DMS 273 (cell line): ENCODE data around the gene SLC1A4.
"Not testable (repeated sequence)": the region's sequence is repeated elsewhere in the genome, so short reads cannot be mapped to it uniquely, and the experiment has no call there.

Source experiments
- DNase-seq: peaks from one replicate; lab custom pipeline; 2025; ENCODE audit not compliant: unreplicated experiment; lab: John Stamatoyannopoulos, UW

The SLC1A4 gene

DNA sequence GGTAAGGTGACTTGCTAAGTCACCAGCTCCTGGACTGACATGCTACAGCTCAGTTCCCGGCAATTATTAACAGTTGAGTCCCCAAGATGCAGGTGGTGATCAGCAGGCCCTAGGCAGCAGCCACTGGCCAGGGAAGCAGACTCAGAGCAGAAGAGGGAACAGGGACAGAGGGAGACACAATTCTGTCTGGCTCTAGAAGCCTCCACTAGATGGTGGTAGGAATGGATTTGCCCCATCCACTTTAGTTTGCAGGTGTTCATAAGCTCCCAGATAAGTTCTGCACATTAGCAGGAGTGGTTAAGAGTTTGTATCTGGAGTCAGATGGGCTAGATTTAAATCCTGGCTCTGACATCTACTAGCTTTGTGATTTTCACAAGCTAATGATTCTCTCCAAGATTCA, 25.5 kb upstream of the SLC1A4 start:
- no peak for DNase-seq

DNA sequence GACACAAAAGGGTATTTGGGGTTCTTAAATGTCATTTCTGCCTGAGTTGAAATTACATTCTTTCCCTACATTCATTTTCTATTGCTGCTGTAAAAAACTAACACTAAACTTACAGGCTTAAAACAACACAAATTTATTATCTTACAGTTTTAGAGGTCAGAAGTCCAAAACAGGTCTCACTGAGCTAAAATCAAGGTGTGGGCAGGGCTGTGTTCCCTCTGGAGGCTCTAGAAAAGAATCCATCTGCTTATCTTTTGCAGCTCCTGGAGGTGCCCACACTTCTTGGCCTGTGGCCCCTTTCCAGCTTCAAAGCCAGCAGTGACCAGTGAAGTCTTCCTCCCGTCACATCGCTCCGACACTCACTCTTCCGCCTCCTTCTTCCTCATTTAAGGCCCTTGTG, 23.2 kb upstream of the SLC1A4 start:
- DNase-seq, result no peak

DNA sequence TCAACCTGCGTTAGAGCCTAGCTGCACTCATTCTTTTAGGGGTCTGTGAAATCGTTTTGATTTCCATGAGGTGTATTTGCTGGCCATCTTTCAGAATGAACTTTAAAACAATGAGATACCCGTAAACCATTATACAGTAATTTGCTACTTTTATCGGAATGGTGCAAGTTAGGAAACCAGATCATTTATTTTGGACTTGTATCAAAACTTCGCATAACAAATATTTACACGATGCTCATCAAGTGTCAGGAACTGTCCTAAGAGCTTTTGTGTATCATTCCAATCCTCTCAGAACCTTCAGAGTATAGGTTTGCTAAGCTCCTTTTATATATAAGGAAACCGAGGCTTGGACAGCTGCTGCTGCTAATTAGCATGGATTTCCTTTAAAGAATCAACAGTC, 22.4 kb upstream of the SLC1A4 start:
- DNase-seq, result no peak

DNA sequence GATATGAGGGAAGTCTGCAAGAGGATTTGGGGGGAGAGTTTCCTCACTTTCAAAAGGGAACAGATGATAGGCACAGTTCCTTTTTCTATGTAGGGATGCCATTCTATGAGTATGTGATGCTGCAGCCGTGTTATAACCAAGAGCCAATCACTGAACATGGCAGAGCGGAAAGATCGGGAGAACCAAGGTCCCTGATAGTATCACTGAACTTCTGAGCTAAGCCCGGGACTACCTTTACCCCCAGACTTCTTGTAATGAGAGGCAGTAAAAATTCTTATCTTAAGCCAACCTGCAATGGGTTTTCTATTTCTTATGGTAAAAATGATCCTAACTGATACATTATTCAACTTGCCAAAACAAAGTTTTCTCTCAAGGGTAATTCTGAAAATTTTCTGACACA, 21.6 kb upstream of the SLC1A4 start:
- no peak for DNase-seq

DNA sequence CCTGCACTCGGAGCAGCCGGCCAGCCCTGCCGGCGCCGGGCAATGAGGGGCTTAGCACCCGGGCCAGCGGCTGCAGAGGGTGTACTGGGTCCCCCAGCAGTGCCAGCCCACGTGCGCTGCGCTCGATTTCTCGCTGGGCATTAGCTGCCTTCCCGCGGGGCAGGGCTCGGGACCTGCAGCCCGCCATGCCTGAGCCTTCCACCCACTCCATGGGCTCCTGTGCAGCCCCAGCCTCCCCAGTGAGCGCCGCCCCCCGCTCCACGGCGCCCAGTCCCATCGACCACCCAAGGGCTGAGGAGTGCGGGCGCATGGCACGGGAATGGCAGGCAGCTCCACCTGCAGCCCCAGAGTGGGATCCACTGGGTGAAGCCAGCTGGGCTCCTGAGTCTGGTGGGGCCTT, 20.1 kb upstream of the SLC1A4 start:
- DNase-seq, result not testable (repeated sequence)

DNA sequence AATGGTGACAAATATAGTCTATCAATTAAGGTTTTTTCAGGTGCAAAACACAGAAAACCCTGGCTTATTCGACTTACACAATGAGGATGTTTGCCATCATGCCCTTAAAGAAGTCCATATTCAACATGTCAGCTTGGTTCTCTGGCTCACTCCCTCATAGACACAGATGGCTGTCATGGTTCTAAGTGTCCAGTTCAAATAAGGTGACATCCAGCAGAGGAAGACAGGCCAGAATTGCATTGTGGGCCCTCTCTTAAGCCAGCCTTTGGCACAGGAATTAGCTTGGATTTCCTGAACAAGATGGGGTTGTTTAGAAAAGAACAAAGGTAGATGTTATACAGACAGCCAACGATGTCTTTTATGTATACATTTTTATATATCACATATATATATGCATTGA, 18.7 kb upstream of the SLC1A4 start:
- DNase-seq, result no peak

DNA sequence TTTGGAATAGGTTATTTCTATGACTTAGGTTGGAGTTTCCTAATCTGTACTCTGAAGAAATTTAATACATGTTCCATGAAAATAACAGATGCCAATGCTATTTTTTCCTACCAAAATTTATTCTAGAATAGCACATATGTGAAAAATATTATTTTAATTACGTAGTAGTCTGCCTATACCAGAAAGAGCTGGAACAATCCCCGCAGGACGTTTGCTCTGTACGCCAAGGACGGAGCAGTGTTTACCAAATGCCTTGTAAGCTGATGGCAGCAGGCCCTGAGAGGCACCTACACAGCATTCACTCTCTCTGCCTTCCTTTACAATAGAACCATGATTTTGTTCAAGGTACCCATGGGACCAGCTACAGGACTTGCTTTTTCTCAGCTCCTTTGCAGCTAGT, 16.8 kb upstream of the SLC1A4 start:
- no peak for DNase-seq

DNA sequence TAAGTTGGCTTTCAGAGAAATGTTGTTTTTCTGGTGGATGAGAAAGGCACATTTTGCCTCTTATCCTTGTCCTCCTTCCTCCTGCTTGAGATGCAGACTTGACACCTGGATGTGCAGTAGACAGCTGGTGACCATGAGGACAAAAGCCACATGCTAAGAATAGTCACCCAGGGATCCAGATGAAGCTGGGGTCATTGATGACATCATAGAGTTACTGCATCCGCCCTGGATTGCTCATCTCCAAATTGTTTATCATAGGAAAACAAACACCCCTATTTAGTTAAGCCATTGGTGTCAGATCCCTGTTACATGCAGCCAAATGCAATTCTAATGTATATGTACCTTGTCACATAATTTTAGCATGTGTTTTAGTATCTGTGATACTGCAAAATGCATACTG, 16.3 kb upstream of the SLC1A4 start:
- no peak for DNase-seq

DNA sequence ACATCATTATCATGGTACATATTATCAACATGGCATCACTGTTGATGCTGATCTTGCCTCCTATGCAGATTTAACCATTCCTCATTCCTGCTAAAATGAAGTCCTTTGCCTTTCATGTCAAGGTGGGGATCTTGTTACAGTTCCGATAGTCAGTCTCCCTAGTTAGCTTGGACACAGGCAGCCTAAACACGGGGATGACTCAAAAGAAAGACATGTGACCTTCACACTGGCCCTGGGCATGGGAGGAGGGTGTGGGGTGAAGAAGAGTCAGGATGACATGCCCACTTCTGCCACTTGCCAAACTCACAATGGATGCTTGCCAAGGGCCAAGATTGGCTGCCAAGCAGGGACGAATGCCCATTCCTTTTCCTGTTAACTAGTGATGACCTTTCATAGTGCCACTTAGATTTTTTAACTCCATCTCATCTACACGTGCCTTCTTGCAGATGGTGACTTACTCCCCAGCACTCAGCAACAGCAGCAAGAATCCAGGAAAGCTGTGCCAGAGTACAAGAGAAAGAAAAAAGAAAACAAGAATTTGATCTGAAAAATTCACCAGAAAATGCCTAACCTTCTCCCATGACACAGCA, 13.9 kb upstream of the SLC1A4 start:
- peak; percentile 14 for DNase-seq

DNA sequence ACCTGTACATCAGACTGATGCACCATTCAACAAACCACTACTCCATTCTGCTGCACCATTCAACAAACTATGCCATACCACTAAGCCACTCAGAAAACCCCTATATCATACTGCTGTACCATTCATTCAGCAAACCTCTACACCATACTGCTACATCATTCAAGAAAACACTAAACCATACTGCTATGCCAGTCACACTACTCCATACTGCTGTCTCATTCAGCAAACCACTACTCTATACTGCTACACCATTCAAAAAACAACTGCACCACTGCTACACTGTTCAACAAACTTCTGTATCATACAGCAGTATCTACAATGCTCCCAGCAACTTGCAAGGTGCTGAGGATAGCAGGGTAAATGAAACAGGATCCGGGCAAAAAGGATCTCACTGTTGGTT, 12.9 kb upstream of the SLC1A4 start:
- DNase-seq, result no peak

DNA sequence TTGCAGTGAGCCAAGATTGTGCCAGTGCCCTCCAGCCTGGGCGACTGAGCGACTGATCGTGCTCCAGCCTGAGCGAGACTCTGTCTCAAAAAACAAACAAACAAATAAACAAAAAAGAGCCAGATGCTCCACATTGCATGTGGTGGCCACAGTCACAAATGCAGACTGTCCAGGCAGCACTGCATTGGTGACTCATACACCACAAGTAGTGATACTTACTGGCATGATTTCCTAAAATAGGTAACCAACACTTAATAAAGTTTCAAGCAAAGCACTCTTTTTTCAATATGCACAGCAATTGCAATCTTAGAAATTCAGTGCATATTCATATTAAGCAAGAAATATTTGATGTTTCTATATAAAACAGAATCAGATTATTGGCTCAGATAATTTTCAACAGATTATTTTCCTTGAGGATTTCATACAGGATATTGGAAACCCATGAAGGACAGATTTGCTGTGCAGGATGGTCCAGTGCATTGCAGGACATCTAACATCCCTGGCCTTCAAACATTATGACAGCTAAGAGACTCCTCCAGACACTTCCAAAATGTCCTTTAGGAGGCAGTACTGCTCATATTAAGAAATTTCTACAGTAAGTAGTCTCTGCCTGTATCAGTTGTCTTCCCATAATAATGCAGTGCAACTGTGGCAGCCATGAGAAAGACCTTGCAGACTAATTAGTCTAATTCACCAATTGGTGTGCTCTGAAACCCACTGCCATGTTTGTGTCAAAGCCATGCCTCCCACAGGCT, 10.5 kb upstream of the SLC1A4 start:
- DNase-seq, result peak; percentile 16

DNA sequence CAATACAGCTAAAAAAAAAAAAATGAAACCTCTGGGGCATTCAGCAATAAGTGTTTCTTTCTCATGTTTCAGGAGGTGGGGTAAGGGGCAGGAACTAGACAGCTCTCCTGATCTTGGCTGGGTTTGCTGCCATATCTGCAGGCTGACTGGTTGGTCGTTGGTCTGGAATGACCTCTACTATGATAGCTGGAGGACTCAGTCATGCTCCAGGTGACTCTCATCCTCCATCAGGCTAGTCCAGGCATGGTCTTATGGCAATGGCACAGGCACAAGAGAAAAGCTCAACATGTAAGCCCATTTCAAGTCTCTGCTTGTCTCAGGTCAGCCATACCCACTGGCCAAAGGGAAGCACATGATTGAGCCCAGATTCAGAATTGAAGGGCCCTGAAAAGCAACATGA, 9.5 kb upstream of the SLC1A4 start:
- DNase-seq, result peak; percentile 13

DNA sequence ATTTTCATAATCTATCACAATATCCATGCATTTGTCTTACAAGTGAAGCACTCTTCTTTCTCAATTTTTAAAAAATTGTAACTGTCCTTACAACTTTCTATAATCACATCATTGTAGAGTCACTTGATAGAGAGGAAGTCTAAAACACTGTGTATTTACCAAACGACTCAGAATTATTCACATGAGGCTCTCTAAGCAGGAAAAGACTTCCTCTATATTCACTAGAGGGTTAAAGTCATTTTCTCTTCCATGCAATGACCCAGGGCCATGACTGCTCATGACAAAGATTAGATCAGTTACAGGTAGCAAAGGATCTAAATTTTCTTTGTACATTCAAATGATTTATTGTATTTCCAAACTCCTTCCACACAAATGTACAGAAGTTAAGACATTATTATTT, 9.0 kb upstream of the SLC1A4 start:
- DNase-seq, result no peak

DNA sequence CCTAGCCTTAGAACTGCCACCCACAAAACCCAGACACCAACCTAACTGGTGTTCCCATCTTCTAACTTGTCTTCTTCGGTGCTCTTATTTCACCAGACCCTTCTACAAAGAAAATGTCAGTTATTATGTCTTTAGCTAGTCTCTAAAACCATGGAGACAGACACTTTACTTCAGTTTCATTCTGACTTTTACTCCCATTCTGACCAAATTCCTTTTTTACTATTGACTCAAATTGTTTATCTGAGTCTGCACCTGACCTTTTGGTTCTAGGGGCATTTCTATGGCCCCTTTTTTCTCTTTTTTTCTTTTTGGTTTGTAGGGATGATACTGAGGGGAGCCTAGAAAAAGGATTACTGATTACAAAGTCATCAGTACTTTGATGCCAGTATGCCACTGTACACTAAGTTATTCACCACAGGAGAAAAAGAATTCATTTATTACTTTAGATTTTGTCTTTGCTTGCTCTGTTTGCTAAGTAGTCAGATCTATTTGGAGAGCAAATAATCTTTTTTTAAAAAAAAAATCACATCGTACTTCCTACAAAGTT, 6.8 kb upstream of the SLC1A4 start:
- no peak for DNase-seq

DNA sequence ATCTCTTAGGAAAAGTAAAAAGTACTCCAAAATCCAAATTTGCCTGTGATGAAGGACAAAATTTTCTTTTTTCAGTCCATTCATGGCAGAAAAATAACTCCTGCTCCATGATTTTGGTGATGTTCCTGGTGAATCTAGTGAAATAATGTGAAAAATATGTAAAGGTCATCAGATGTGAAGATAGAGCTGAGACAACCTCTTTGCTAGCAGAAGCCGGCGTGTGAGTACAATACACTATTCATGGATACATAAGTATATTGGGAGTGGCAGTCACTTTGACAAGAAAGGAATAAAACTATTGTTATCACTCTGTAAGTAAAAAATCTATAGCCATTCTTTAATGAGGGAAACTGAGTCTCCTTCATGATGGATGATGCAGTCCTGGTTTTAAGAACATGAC, 6.3 kb upstream of the SLC1A4 start:
- DNase-seq, result no peak

DNA sequence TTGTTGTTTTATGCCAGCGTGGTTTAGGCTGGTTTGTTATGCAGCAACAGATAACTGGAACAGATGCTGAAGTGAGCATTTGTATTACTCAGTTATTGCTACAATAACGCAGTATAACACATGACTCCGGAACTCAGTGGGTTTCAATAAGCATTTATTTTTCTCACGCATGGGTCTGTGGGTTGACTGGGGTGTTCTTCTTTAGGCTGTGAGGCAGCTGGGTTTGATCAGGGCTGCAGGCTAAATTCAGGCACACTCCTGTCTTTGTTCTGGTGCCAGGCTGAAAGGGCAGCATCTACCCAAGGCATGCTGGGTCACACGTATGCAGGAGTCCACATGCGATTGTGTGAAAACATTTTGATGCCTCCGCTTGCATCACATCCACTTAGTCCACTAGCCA, 3.8 kb upstream of the SLC1A4 start:
- no peak for DNase-seq

DNA sequence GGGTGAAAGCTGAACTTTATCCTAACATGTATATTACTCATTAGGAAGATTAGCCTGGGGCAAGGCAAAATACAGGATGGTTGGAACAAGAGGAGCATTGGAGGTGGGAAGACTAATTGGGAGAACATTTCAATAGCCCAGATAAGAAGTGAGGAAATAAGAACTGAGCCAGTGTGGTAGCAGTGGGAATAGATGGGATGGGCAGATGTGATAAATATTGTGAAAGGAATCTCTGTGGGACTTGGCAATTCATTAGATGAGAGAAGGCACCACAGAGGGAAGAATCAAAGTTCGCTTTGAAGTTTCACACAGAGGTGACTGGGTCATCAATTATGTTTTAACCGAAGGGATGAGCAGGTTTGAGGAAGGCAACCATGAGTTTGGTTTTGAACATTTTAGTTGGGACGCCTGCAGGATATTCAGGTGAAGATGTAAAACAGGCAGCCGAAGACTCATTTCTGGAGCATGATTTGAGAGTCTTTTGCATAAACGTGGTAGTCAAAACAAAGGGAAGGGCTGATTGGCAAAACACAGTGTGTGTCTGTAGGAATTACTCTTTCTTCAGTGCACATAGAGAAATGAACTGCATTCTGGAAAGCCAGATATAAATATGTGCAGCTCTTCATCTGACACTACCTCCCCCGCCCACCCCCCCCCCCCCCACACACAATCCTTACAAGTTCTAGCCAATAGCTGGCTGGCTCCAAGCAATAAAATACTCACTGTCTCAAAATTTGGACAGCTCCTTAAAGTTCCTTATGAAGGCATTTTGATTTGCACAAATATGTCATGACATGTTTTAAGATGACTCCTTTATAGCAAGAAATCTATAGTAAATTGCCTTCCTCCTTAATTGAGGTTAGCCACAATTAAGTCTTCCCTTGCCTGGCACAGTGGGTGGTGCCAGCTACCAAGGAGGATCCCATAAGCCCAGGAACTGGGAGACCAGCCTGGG, 1.9 kb upstream of the SLC1A4 start:
- DNase-seq, result no peak

DNA sequence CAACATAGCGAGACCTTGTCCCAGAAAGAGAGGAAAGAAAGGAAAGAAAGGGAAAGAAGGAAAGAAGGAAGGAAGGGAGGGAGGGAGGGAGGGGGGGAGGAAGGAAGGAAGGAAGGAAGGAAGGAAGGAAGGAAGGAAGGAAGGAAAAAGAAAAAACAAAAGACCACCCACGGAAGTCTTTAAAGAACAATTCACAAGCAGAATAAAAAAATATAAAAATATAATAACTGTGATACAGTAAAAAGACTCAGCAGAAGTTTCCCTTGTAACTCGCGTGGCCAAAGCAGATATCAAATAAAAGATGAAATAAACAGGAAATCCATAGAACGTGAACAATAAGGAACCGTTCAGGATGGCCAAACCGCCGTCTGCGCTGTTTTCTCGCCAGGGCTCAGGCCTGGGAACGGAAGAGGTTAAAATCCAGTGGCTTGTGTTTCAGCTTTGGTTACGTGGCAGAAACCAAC, 1.2 kb upstream of the SLC1A4 start:
- DNase-seq, result no peak

DNA sequence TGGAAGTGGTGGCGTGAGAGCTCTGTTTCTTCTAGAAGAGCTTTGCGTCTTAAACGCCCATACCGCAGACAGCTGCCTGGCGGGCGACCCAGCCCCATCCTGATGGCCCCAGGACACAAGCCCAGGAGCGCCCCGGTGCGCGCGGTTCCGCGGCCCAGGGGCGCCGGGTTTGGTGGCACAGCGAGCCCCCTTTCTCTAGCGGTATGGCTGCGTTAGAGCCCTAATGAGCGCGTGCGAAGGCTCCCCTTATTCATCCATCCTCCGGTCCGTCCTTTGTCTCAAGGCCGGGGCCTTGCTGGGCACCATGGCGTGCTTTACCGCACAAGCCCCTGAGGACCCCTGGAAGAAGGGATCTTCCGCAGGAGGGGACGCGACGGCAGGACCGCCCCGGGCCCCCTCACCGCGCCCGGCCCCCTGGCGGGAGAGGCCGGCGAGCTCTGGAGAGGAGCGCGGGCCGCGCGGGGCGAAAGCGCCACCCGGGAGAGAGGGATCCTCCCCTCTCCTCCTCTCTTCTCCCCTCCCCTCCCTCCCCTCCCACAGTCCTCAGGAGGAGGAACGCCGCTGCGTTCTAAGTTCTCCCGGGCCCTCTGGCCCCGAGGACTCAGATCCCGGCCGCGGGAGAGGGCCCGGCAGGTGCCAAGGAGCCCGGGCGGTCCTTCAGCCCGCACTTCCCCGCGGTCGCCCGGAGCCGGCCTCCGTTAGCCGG, 626 bp upstream of the SLC1A4 start:
- DNase-seq, result peak; percentile 93

DNA sequence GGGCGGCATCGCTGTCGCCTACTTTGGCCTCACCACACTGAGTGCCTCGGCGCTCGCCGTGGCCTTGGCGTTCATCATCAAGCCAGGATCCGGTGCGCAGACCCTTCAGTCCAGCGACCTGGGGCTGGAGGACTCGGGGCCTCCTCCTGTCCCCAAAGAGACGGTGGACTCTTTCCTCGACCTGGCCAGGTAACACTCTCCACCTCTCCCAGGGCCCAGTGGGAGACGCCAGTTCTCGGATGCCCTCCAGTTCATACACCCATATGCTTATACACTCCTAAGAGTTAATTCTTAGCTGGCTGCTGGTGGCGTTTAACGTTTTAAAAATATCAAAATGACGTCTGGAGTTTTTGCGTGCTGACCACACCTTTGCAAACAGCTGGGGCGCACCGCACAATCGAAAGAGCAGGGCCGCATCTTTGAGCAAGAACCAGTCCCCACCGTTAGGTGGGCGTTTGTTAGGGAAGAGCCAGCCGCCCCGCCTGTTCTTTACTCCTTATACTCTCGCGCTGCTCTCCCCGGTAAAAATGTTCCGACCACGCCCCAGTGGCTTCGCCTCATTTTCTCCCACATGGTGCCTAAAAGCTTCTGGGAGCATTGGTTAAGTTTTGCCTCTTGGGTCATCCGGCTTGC, 899 bp downstream of the SLC1A4 start:
- peak; percentile 52 for DNase-seq
